DMS79 treated with DMSO at 0.1 percent for 48 hours (cell line): ENCODE data around the gene ATP13A4.

ENCODE experiments used
- DNase-seq: peaks from one replicate; lab custom pipeline; 2025; lab: John Stamatoyannopoulos, UW

The ATP13A4 gene

GRCh38 chr3:193391902-193392301 is 162.8 kb downstream of the ATP13A4 start:
- no peak for DNase-seq

GRCh38 chr3:193389335-193389734 is 165.4 kb downstream of the ATP13A4 start:
- DNase-seq = no peak

GRCh38 chr3:193388361-193388760 is 166.3 kb downstream of the ATP13A4 start:
- DNase-seq = no peak

- no peak for DNase-seq
Measured at GRCh38 chr3:193387596-193387995, 167.1 kb downstream of the ATP13A4 start.

- no peak for DNase-seq
Measured at GRCh38 chr3:193378706-193379105, 176.0 kb downstream of the ATP13A4 start, which contains the start of gene ATP13A5. ATP13A5 (minus strand) TSS chr3:193378753; CDS start chr3:193378725, 28 bp downstream.

GRCh38 chr3:193377591-193377990 is 177.1 kb downstream of the ATP13A4 start:
- DNase-seq = no peak

- DNase-seq = no peak
Measured at GRCh38 chr3:193375614-193376013, 179.1 kb downstream of the ATP13A4 start.

GRCh38 chr3:193372783-193373182 is 181.9 kb downstream of the ATP13A4 start:
- no peak for DNase-seq

- DNase-seq = no peak
Measured at GRCh38 chr3:193367868-193368267, 186.8 kb downstream of the ATP13A4 start.

- no peak for DNase-seq
Measured at GRCh38 chr3:193357291-193357690, 197.4 kb downstream of the ATP13A4 start.

GRCh38 chr3:193354423-193354822 is 200.3 kb downstream of the ATP13A4 start:
- DNase-seq = no peak
